HEK293 (cell line): ENCODE measurements around the gene CD2BP2.

Experiments used
- ATF2 ChIP-seq: fragments of 450-650 bp; formaldehyde crosslinking; IDR thresholded peaks from 2 replicates; pipeline ENCODE4 v1.5.1; 2016; ENCODE audit warnings: missing biosample characterization, missing genetic modification characterization, low read depth
- BCL11A ChIP-seq: fragments of 450-650 bp; formaldehyde crosslinking; IDR thresholded peaks from 2 replicates; pipeline ENCODE4 v1.5.1; 2016; ENCODE audit warnings: low read depth, missing biosample characterization, missing genetic modification characterization
- CTCF ChIP-seq: fragments of 450-650 bp; formaldehyde crosslinking; IDR thresholded peaks from 2 replicates; pipeline ENCODE4 v1.5.1; 2016; ENCODE audit warnings: missing biosample characterization, missing genetic modification characterization
- EGR2 ChIP-seq: fragments of 450-650 bp; formaldehyde crosslinking; IDR thresholded peaks from 2 replicates; pipeline ENCODE4 v1.5.1; 2016; ENCODE audit warnings: low read depth, missing biosample characterization, missing genetic modification characterization
- GLI2 ChIP-seq: fragments of 450-650 bp; formaldehyde crosslinking; IDR thresholded peaks from 2 replicates; pipeline ENCODE4; 2017; ENCODE audit warnings: missing biosample characterization, missing genetic modification characterization, low read depth, borderline replicate concordance
- GLI4 ChIP-seq: fragments of 450-650 bp; formaldehyde crosslinking; IDR thresholded peaks from 2 replicates; pipeline ENCODE4 v1.5.1; 2016; ENCODE audit warnings: missing biosample characterization, missing genetic modification characterization
- GLIS1 ChIP-seq: fragments of 450-650 bp; formaldehyde crosslinking; IDR thresholded peaks from 2 replicates; pipeline ENCODE4 v1.5.1; 2016; ENCODE audit warnings: missing biosample characterization, missing genetic modification characterization
- HOXA7 ChIP-seq: sonication (generic); formaldehyde crosslinking; IDR thresholded peaks from 2 replicates; pipeline ENCODE4 v1.8.1; 2022; ENCODE audit warnings: missing genetic modification reagents, borderline replicate concordance
- PRDM1 ChIP-seq: fragments of 450-650 bp; formaldehyde crosslinking; IDR thresholded peaks from 2 replicates; pipeline ENCODE4; 2016; ENCODE audit warnings: missing biosample characterization, missing genetic modification characterization
- PRDM6 ChIP-seq: fragments of 450-650 bp; formaldehyde crosslinking; IDR thresholded peaks from 2 replicates; pipeline ENCODE4 v1.5.1; 2017; ENCODE audit warnings: missing biosample characterization, missing genetic modification characterization
- SP2 ChIP-seq: fragments of 450-650 bp; formaldehyde crosslinking; IDR thresholded peaks from 2 replicates; pipeline ENCODE4 v1.5.1; 2016; ENCODE audit warnings: missing biosample characterization, missing genetic modification characterization
- SP7 ChIP-seq: fragments of 450-650 bp; formaldehyde crosslinking; IDR thresholded peaks from 2 replicates; pipeline ENCODE4 v1.5.1; 2016; ENCODE audit warnings: missing biosample characterization, missing genetic modification characterization
- ZBTB44 ChIP-seq: fragments of 450-650 bp; IDR thresholded peaks from 2 replicates; pipeline ENCODE4 v1.5.1; 2018; ENCODE audit warnings: missing biosample characterization, mild to moderate bottlenecking, missing genetic modification characterization
- ZBTB48 ChIP-seq: fragments of 450-650 bp; formaldehyde crosslinking; IDR thresholded peaks from 2 replicates; pipeline ENCODE4 v1.5.1; 2016; ENCODE audit warnings: missing biosample characterization, missing genetic modification characterization
- ZFHX2 ChIP-seq: fragments of 450-650 bp; formaldehyde crosslinking; conservative IDR thresholded peaks from 2 replicates; pipeline ENCODE4 v1.5.1; 2016; ENCODE audit warnings: missing biosample characterization, missing genetic modification characterization
- ZFP69B ChIP-seq: fragments of 450-650 bp; formaldehyde crosslinking; IDR thresholded peaks from 2 replicates; pipeline ENCODE4 v1.5.1; 2016; ENCODE audit warnings: missing biosample characterization, missing genetic modification characterization
- ZNF133 ChIP-seq: fragments of 450-650 bp; formaldehyde crosslinking; IDR thresholded peaks from 2 replicates; pipeline ENCODE4 v1.5.1; 2016; ENCODE audit warnings: missing biosample characterization, missing genetic modification characterization
- ZNF148 ChIP-seq: fragments of 450-650 bp; formaldehyde crosslinking; IDR thresholded peaks from 2 replicates; pipeline ENCODE4 v1.5.0; 2017; ENCODE audit warnings: missing biosample characterization, missing genetic modification characterization, borderline replicate concordance
- ZNF2 ChIP-seq: fragments of 450-650 bp; formaldehyde crosslinking; IDR thresholded peaks from 2 replicates; pipeline ENCODE4 v1.5.1; 2016; ENCODE audit warnings: missing biosample characterization, missing genetic modification characterization
- ZNF302 ChIP-seq: fragments of 450-650 bp; formaldehyde crosslinking; IDR thresholded peaks from 2 replicates; pipeline ENCODE4 v1.5.1; 2016; ENCODE audit warnings: missing biosample characterization, missing genetic modification characterization, low read depth
- ZNF335 ChIP-seq: fragments of 450-650 bp; formaldehyde crosslinking; conservative IDR thresholded peaks from 2 replicates; pipeline ENCODE4 v1.5.1; 2016; ENCODE audit warnings: missing biosample characterization, missing genetic modification characterization
- ZNF423 ChIP-seq: fragments of 450-650 bp; formaldehyde crosslinking; IDR thresholded peaks from 2 replicates; pipeline ENCODE4 v1.5.1; 2016; ENCODE audit warnings: missing biosample characterization, missing genetic modification characterization
- ZNF426 ChIP-seq: fragments of 450-650 bp; formaldehyde crosslinking; IDR thresholded peaks from 2 replicates; pipeline ENCODE4 v1.5.1; 2017; ENCODE audit warnings: missing biosample characterization, missing genetic modification characterization, mild to moderate bottlenecking, inconsistent platforms, moderate library complexity
- ZNF514 ChIP-seq: fragments of 450-650 bp; formaldehyde crosslinking; IDR thresholded peaks from 2 replicates; pipeline ENCODE4 v1.5.1; 2016; ENCODE audit warnings: missing biosample characterization, missing genetic modification characterization
- ZNF560 ChIP-seq: fragments of 450-650 bp; formaldehyde crosslinking; IDR thresholded peaks from 2 replicates; pipeline ENCODE4 v1.5.1; 2017; ENCODE audit warnings: missing biosample characterization, missing genetic modification characterization, borderline replicate concordance
- ZNF580 ChIP-seq: fragments of 450-650 bp; formaldehyde crosslinking; IDR thresholded peaks from 2 replicates; pipeline ENCODE4 v1.5.1; 2016; ENCODE audit warnings: missing biosample characterization, missing genetic modification characterization
- ZNF624 ChIP-seq: fragments of 450-650 bp; formaldehyde crosslinking; IDR thresholded peaks from 2 replicates; pipeline ENCODE4 v1.5.1; 2017; ENCODE audit warnings: missing biosample characterization, missing genetic modification characterization
- ZNF629 ChIP-seq: fragments of 450-650 bp; formaldehyde crosslinking; IDR thresholded peaks from 2 replicates; pipeline ENCODE4 v1.5.1; 2017; ENCODE audit warnings: missing biosample characterization, missing genetic modification characterization
- ZNF639 ChIP-seq: fragments of 450-650 bp; formaldehyde crosslinking; IDR thresholded peaks from 2 replicates; pipeline ENCODE4 v1.5.1; 2016; ENCODE audit warnings: missing biosample characterization, missing genetic modification characterization
- ZNF707 ChIP-seq: fragments of 450-650 bp; formaldehyde crosslinking; IDR thresholded peaks from 2 replicates; pipeline ENCODE4 v1.5.1; 2016; ENCODE audit warnings: missing biosample characterization, missing genetic modification characterization

The CD2BP2 gene

GRCh38 chr16:30377050-30377811 lies 22.1 kb upstream of the CD2BP2 start (continued):
- TF ChIP-seq ZNF302 (tag by site-specific recombination) (no peak), ZNF423 (tag by site-specific recombination) (no peak), ZFHX2 (peak; percentile 92), EGR2 (tag by site-specific recombination) (peak; percentile 89), PRDM6 (tag by site-specific recombination) (no peak), SP2 (tag by site-specific recombination) (no peak), ZNF580 (no peak), SP7 (0 out of 2 replicates have a peak, but pooled peaks have one; percentile 44), ZNF335 (tag by site-specific recombination) (peak; percentile 16; the same call in 1 of the 2 replicates), GLI2 (no peak), ZNF639 (tag by site-specific recombination) (no peak), GLIS1 (tag by site-specific recombination) (no peak), ZBTB48 (tag by site-specific recombination) (peak; percentile 81), ZNF2 (tag by site-specific recombination) (no peak), HOXA7 (no peak), PRDM1 (tag by site-specific recombination) (no peak), BCL11A (tag by site-specific recombination) (no peak), ZBTB44 (tag by site-specific recombination) (no peak), ZNF624 (tag by site-specific recombination) (no peak), ZNF133 (no peak), ZNF560 (tag by site-specific recombination) (no peak), CTCF (tag by site-specific recombination) (no peak), ZNF426 (tag by site-specific recombination) (no peak), ATF2 (tag by site-specific recombination) (no peak), ZNF148 (tag by site-specific recombination) (peak; percentile 55; the same call in 1 of the 2 replicates), ZNF514 (tag by site-specific recombination) (no peak), ZFP69B (tag by site-specific recombination) (no peak), ZNF629 (tag by site-specific recombination) (no peak), ZNF707 (tag by site-specific recombination) (no peak), GLI4 (tag by site-specific recombination) (0 out of 2 replicates have a peak, but pooled peaks have one; percentile 59)
